ENCODE data around the gene TMEM233.

Gene TMEM233

GRCh38 chr12:119620490-119620889 lies 26.9 kb downstream of the TMEM233 start:
- no peak overlapping the region for H3K4me3 ChIP-seq (replicated peaks; ENCODE audit: low read depth, low read length)
- no peak for TF ChIP-seq CTCF (IDR thresholded peaks at IDR 0.05; ENCODE audit: low read depth, low read length, missing control alignments)
- no peak for DNase-seq (ENCODE audit: extremely low read depth, low read depth)

GRCh38 chr12:119621878-119622277 lies 28.3 kb downstream of the TMEM233 start:
- TF ChIP-seq CTCF (IDR thresholded peaks at IDR 0.05; ENCODE audit: low read depth, low read length, missing control alignments): no peak
- no peak for DNase-seq (ENCODE audit: extremely low read depth, low read depth)
- no peak overlapping the region for H3K4me3 ChIP-seq (replicated peaks; ENCODE audit: low read depth, low read length)

- peak; percentile 29 for DNase-seq (ENCODE audit: extremely low read depth, low read depth)
- no peak overlapping the region for H3K4me3 ChIP-seq (replicated peaks; ENCODE audit: low read depth, low read length)
- no peak for TF ChIP-seq CTCF (IDR thresholded peaks at IDR 0.05; ENCODE audit: low read depth, low read length, missing control alignments)
Observed at GRCh38 chr12:119624966-119625365, 31.4 kb downstream of the TMEM233 start.

- DNase-seq (ENCODE audit: extremely low read depth, low read depth): no peak
- TF ChIP-seq CTCF (IDR thresholded peaks at IDR 0.05; ENCODE audit: low read depth, low read length, missing control alignments): no peak
- H3K4me3 ChIP-seq (replicated peaks; ENCODE audit: low read depth, low read length): no peak overlapping the region
Observed at GRCh38 chr12:119627019-119627643, 33.6 kb downstream of the TMEM233 start.

- DNase-seq (ENCODE audit: extremely low read depth, low read depth): no peak
- H3K4me3 ChIP-seq (replicated peaks; ENCODE audit: low read depth, low read length): no peak overlapping the region
Observed at GRCh38 chr12:119627686-119628085, 34.1 kb downstream of the TMEM233 start.

GRCh38 chr12:119630223-119630780 lies 36.7 kb downstream of the TMEM233 start:
- no peak for TF ChIP-seq CTCF (IDR thresholded peaks at IDR 0.05; ENCODE audit: low read depth, low read length, missing control alignments)
- no peak overlapping the region for H3K4me3 ChIP-seq (replicated peaks; ENCODE audit: low read depth, low read length)
- DNase-seq (ENCODE audit: extremely low read depth, low read depth): no peak

More at GRCh38 chr12:119627686-119628085, 34.1 kb downstream of the TMEM233 start:
- no peak for TF ChIP-seq CTCF (IDR thresholded peaks at IDR 0.05; ENCODE audit: low read depth, low read length, missing control alignments)

Data from HFF-Myc (cell line).